NCI-H128 (cell line): ENCODE results near the gene APBA2.
"Not testable (repeated sequence)": the region's sequence is repeated elsewhere in the genome, so short reads cannot be mapped to it uniquely, and the experiment has no call there.

Experiments used
- DNase-seq: peaks from one replicate; lab custom pipeline; 2025; ENCODE audit not compliant: unreplicated experiment; lab: John Stamatoyannopoulos, UW

Gene APBA2

GRCh38 chr15:29143909-29144635 lies 258.3 kb downstream of the APBA2 start:
- no peak for DNase-seq

GRCh38 chr15:29149738-29150075 lies 263.9 kb downstream of the APBA2 start:
- DNase-seq: no peak

- no peak for DNase-seq
These were observed 265.0 kb downstream of the APBA2 start for GRCh38 chr15:29150515-29151483.

- no peak for DNase-seq
These were observed 265.7 kb downstream of the APBA2 start for GRCh38 chr15:29151484-29151857.

- no peak for DNase-seq
These were observed 270.7 kb downstream of the APBA2 start for GRCh38 chr15:29156521-29156920.

- no peak for DNase-seq
These were observed 274.1 kb downstream of the APBA2 start for GRCh38 chr15:29159771-29160455.

GRCh38 chr15:29162411-29162810 lies 276.6 kb downstream of the APBA2 start:
- no peak for DNase-seq

GRCh38 chr15:29167122-29167521 lies 281.3 kb downstream of the APBA2 start:
- not testable (repeated sequence) for DNase-seq
